Parathyroid adenoma (tissue), 2 donors: ENCODE data around the gene CAT.

ENCODE experiments used
- H2AFZ ChIP-seq: fragments of 300-600 bp; sonication (generic); one replicate; pipeline ENCODE4 v1.7.0; 2017; ENCODE audit warnings: antibody characterized with exemption, mild to moderate bottlenecking
- H3K27ac ChIP-seq: fragments of 300-600 bp; sonication (generic); one replicate; pipeline ENCODE4 v1.7.0; 2017
- H3K27me3 ChIP-seq: fragments of 300-600 bp; sonication (generic); one replicate; pipeline ENCODE4 v1.7.0; 2017; ENCODE audit warnings: low read length; ENCODE audit not compliant: control insufficient read depth, insufficient read depth
- H3K36me3 ChIP-seq: fragments of 300-600 bp; sonication (generic); one replicate; pipeline ENCODE4 v1.7.0; 2017; ENCODE audit warnings: low read length; ENCODE audit not compliant: control insufficient read depth, insufficient read depth
- H3K4me1 ChIP-seq: fragments of 300-600 bp; sonication (generic); one replicate; pipeline ENCODE4 v1.7.0; 2017; ENCODE audit warnings: control low read depth
- H3K4me2 ChIP-seq: fragments of 300-600 bp; sonication (generic); one replicate; pipeline ENCODE4 v1.7.0; 2017; ENCODE audit warnings: low read length
- H3K4me3 ChIP-seq: fragments of 300-600 bp; sonication (generic); one replicate; pipeline ENCODE4 v1.7.0; 2017; ENCODE audit warnings: low read depth, low read length
- H3K79me2 ChIP-seq: fragments of 300-600 bp; sonication (generic); one replicate; pipeline ENCODE4 v1.7.0; 2017; ENCODE audit warnings: control low read depth
- H3K9ac ChIP-seq: fragments of 300-600 bp; sonication (generic); one replicate; pipeline ENCODE4 v1.7.0; 2017; ENCODE audit warnings: mild to moderate bottlenecking
- H3K9me3 ChIP-seq: fragments of 300-600 bp; sonication (generic); one replicate; pipeline ENCODE4 v1.7.0; 2017; ENCODE audit warnings: low read length; ENCODE audit not compliant: control insufficient read depth
- CTCF ChIP-seq: fragments of 300-600 bp; sonication (generic); IDR thresholded peaks from one replicate; pipeline ENCODE4 v1.7.0; 2017; ENCODE audit warnings: antibody characterized with exemption, mild to moderate bottlenecking
- donor health status: primary hyperparathyroidism.

The CAT gene

DNA sequence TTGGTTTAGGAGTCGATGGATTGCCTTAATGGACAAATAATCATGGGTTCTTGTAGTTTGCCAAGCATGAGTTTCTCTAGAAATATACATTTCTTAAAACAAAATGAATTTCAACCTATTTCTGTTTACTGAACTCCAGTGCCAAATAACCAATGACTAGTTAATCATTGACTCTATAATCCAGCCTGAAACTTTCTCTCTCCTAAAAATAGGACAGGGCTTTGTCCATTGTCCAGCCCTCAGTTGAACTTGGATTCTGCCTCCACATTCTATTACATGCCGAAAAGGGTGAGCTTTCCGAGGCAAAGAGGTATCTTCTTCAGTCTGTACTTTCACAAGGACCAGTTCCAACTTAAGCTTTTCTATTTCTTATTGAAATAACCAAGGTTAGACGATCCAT is 23.2 kb upstream of the CAT start:
- Histone ChIP-seq H3K4me1 (no peaks in the 10 kb centered on the region), H3K4me2 (no peak overlapping the region), H3K9me3 (no peaks in the 10 kb centered on the region), H3K27ac (no peak overlapping the region), H3K36me3 (no peaks in the 10 kb centered on the region), H3K4me3 (no peak overlapping the region), H2AFZ (no peak overlapping the region), H3K79me2 (no peaks in the 10 kb centered on the region), H3K27me3 (no peaks in the 10 kb centered on the region), H3K9ac (no peak overlapping the region)
- no peak for TF ChIP-seq CTCF

- Histone ChIP-seq H3K4me3 (no peak overlapping the region), H2AFZ (no peak overlapping the region), H3K9ac (no peak overlapping the region), H3K4me2 (no peak overlapping the region), H3K79me2 (no peaks in the 10 kb centered on the region), H3K27ac (no peak overlapping the region), H3K36me3 (no peaks in the 10 kb centered on the region), H3K4me1 (no peaks in the 10 kb centered on the region), H3K27me3 (no peaks in the 10 kb centered on the region), H3K9me3 (no peaks in the 10 kb centered on the region)
- no peak for TF ChIP-seq CTCF
Measured at GRCh38 chr11:34416088-34416487, 22.6 kb upstream of the CAT start.

DNA sequence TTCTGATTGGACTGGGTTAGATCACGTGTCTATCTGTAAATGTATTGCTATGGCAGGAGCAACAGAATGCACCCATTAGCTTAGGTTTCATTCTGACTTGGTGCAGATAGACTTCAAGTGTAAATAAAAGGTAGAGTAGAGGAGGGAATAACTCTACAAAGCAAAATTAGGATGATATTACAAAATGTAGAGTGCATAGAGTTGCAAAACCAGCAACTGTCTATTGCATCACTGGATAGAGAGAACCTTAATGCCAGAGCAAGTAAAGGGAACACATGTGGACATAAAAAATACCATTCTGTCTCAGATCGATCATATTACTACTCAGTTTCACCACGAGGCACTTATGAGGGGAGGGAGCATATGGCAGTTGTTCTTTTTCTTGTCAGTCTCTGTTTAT is 22.0 kb upstream of the CAT start:
- Histone ChIP-seq H3K9me3 (no peaks in the 10 kb centered on the region), H3K4me3 (no peak overlapping the region), H3K27me3 (no peaks in the 10 kb centered on the region), H3K4me1 (no peaks in the 10 kb centered on the region), H3K4me2 (no peak overlapping the region), H3K79me2 (no peaks in the 10 kb centered on the region), H2AFZ (no peak overlapping the region), H3K9ac (no peak overlapping the region), H3K36me3 (no peaks in the 10 kb centered on the region), H3K27ac (no peak overlapping the region)
- no peak for TF ChIP-seq CTCF

DNA sequence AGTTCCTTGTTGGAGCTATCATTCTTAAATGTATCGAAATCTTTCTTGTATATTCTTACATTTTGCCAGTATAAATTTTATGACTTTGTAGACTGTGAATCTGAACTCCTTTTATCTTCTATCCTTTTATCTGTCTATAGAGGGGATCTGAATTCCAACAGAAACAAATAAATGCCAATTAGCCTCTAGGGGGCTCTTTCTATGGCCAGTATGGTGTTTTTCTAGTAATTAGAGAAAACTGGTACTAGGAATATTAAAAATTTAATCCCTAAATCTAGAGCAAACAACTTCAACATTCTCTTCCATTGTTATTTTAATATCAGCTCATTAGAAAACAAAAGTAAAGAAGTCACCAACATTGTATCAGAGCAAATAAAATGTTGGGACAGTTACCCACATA is 21.5 kb upstream of the CAT start:
- Histone ChIP-seq H3K36me3 (no peaks in the 10 kb centered on the region), H3K9me3 (no peaks in the 10 kb centered on the region), H3K9ac (no peak overlapping the region), H3K27me3 (no peaks in the 10 kb centered on the region), H3K4me1 (no peaks in the 10 kb centered on the region), H3K4me3 (no peak overlapping the region), H3K79me2 (no peaks in the 10 kb centered on the region), H2AFZ (no peak overlapping the region), H3K27ac (no peak overlapping the region), H3K4me2 (no peak overlapping the region)
- no peak for TF ChIP-seq CTCF

- no peaks in the 10 kb centered on the region for H3K9me3 ChIP-seq
- no peak overlapping the region for H3K9ac ChIP-seq
- H3K27ac ChIP-seq = no peak overlapping the region
- no peaks in the 10 kb centered on the region for H3K79me2 ChIP-seq
- TF ChIP-seq CTCF = no peak
- no peak overlapping the region for H3K4me2 ChIP-seq
- H3K36me3 ChIP-seq = no peaks in the 10 kb centered on the region
- H2AFZ ChIP-seq = no peak overlapping the region
- H3K4me3 ChIP-seq = no peak overlapping the region
- no peaks in the 10 kb centered on the region for H3K4me1 ChIP-seq
- no peaks in the 10 kb centered on the region for H3K27me3 ChIP-seq
Measured at GRCh38 chr11:34419158-34419557, 19.6 kb upstream of the CAT start.
